Gastrocnemius medialis (tissue), 4 donors: Measurements from ENCODE around the gene RASSF10.

Source experiments
- POLR2A ChIP-seq, 2 donors: fragments of 450-650 bp; IDR thresholded peaks; one replicate each; pipeline ENCODE4 v1.6.1; 2017; ENCODE audit warnings: antibody characterized with exemption in 2 of 2, mild to moderate bottlenecking in 2 of 2, moderate library complexity in 2 of 2
- TF ChIP-seq, protein P1 (sequence below), 5 experiments: fragments of 450-650 bp in 3 of 5; fragments of 200-600 bp in 2 of 5; sonication (generic) in 2 of 5; IDR thresholded peaks in 4 of 5; conservative IDR thresholded peaks in 1 of 5; 1 replicate in 4 of 5; 2 replicates in 1 of 5; pipeline ENCODE4 v1.5.1; 2016 to 2019; ENCODE audit warnings: antibody characterized with exemption in 5 of 5, mild to moderate bottlenecking in 3 of 5, moderate library complexity in 3 of 5

DNA sequence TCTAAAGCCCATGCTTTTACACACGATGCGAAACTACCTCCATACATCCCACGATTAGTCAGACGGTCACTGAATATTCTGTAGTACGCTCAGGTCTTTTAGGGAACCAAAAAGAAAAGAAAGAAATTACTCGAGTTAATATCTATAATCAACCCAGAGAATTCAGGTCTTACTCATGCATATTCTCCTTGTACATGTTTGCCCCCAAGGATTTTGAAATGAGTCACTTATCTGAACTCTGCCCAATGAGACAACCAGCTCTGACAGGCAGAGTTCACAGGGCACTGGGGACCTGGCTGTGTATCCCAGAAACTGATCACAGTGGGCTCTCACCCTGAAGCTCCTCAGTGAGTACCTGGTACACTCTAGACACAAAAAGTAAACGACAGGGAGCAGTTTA lies 29.2 kb downstream of the RASSF10 start:
- TF ChIP-seq, protein P1, sequence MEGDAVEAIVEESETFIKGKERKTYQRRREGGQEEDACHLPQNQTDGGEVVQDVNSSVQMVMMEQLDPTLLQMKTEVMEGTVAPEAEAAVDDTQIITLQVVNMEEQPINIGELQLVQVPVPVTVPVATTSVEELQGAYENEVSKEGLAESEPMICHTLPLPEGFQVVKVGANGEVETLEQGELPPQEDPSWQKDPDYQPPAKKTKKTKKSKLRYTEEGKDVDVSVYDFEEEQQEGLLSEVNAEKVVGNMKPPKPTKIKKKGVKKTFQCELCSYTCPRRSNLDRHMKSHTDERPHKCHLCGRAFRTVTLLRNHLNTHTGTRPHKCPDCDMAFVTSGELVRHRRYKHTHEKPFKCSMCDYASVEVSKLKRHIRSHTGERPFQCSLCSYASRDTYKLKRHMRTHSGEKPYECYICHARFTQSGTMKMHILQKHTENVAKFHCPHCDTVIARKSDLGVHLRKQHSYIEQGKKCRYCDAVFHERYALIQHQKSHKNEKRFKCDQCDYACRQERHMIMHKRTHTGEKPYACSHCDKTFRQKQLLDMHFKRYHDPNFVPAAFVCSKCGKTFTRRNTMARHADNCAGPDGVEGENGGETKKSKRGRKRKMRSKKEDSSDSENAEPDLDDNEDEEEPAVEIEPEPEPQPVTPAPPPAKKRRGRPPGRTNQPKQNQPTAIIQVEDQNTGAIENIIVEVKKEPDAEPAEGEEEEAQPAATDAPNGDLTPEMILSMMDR (IDR thresholded peaks at IDR 0.05 in 4 of 5, conservative IDR thresholded peaks at IDR 0.05 in 1 of 5) = no peak
- no peak for TF ChIP-seq POLR2A (IDR thresholded peaks at IDR 0.05)
